OCI-LY7 (cell line): Measurements from ENCODE around the gene EEF1AKMT3. TPM values are rescaled to one million over a fixed set of nuclear protein-coding genes. Genes with fewer than 3 reads are reported as not detected.

Experiments
- BruUV-seq: library from RNA; stranded (reverse); fragments of 400-500 nt; replicated peaks from 2 replicates; lab custom pipeline; 2021; lab: Mats Ljungman, UMichigan
- CTCF ChIA-PET: fragments of 300-600 bp; sonication (Branson Sonifier 250); formaldehyde crosslinking; loops from one replicate; lab custom pipeline; 2022; ENCODE audit warnings: antibody characterized with exemption; ENCODE audit not compliant: unreplicated experiment; lab: Charles Lee
- POLR2A ChIA-PET: fragments of 300-600 bp; sonication (Branson Sonifier 250); formaldehyde crosslinking; loops from one replicate; lab custom pipeline; 2022; ENCODE audit warnings: antibody characterized with exemption; lab: Charles Lee
- DNase-seq: peaks from one replicate; pipeline ENCODE4 v3.0.0-alpha.2; 2015; ENCODE audit warnings: low spot score
- H2AFZ ChIP-seq: fragments of 200-600 bp; sonication (generic), shearing (Covaris generic); 2 replicates; pipeline ENCODE4 v1.6.1; 2014; ENCODE audit warnings: mild to moderate bottlenecking, antibody characterized with exemption, low read length, moderate library complexity
- H3K27ac ChIP-seq: fragments of 200-600 bp; sonication (generic); 2 replicates; pipeline ENCODE4 v1.5.1; 2014; ENCODE audit warnings: mixed run types, low read depth, mild to moderate bottlenecking, moderate library complexity, low read length, inconsistent platforms; ENCODE audit not compliant: poor library complexity, severe bottlenecking
- H3K36me3 ChIP-seq: fragments of 200-600 bp; sonication (generic); 2 replicates; pipeline ENCODE4 v1.6.1; 2014; ENCODE audit warnings: mild to moderate bottlenecking, antibody characterized with exemption, low read length, moderate library complexity, mixed read lengths; ENCODE audit not compliant: insufficient read depth
- H3K4me1 ChIP-seq: fragments of 200-600 bp; sonication (generic); 2 replicates; pipeline ENCODE4 v1.5.1; 2014; ENCODE audit warnings: mild to moderate bottlenecking, low read length; ENCODE audit not compliant: insufficient read depth, poor library complexity, severe bottlenecking
- H3K4me2 ChIP-seq: fragments of 200-600 bp; sonication (generic); 2 replicates; pipeline ENCODE4 v1.6.1; 2014; ENCODE audit warnings: mild to moderate bottlenecking, low read length
- H3K4me3 ChIP-seq: fragments of 200-600 bp; sonication (generic); 2 replicates; pipeline ENCODE4 v1.5.1; 2014; ENCODE audit warnings: mild to moderate bottlenecking, low read depth, low read length; ENCODE audit not compliant: poor library complexity, severe bottlenecking
- H3K79me2 ChIP-seq: fragments of 200-600 bp; sonication (generic); 2 replicates; pipeline ENCODE4 v1.6.1; 2016; ENCODE audit warnings: low read depth, mild to moderate bottlenecking, low read length, moderate library complexity, mixed read lengths; ENCODE audit not compliant: insufficient read depth
- H3K9me2 ChIP-seq: fragments of 200-600 bp; sonication (generic); 2 replicates; pipeline ENCODE4 v1.6.1; 2016; ENCODE audit warnings: mild to moderate bottlenecking, low read length, mixed read lengths; ENCODE audit not compliant: insufficient read depth
- H3K9me3 ChIP-seq: fragments of 200-600 bp; sonication (generic); 2 replicates; pipeline ENCODE4 v1.6.1; 2014; ENCODE audit warnings: mild to moderate bottlenecking, mixed run types, low read length, mixed read lengths
- H4K20me1 ChIP-seq: fragments of 200-600 bp; sonication (generic); 2 replicates; pipeline ENCODE4 v1.6.1; 2014; ENCODE audit warnings: mild to moderate bottlenecking, antibody characterized with exemption, low read length, moderate library complexity, mixed read lengths; ENCODE audit not compliant: insufficient read depth
- CTCF ChIP-seq: fragments of 200-600 bp; sonication (generic); conservative IDR thresholded peaks from 2 replicates; pipeline ENCODE4 v1.5.1; 2014; ENCODE audit warnings: mild to moderate bottlenecking, antibody characterized with exemption, low read length, moderate library complexity, mixed read lengths
- EZH2phosphoT487 ChIP-seq: fragments of 200-600 bp; sonication (generic); IDR thresholded peaks from 2 replicates; pipeline ENCODE4 v1.6.1; 2018; ENCODE audit warnings: low read depth, borderline replicate concordance, mild to moderate bottlenecking, mixed run types, antibody characterized with exemption, low read length, moderate library complexity, mixed read lengths
- intact Hi-C: fragments of 100-400 bp; cut with micrococcal nuclease; formaldehyde crosslinking; loops from one replicate; pipeline ENCODE4 v1.10.0; 2022; ENCODE audit not compliant: unreplicated experiment
- total RNA-seq, 2 experiments: library from RNA; depleted of rRNA in 1 of 2; stranded (reverse); fragments of >200 nt in 1 of 2; shearing (Covaris generic) in 1 of 2; gene quantifications; 2 replicates each; pipeline ENCODE4 v1.2.3, GENCODE V29; 2014 to 2022

EEF1AKMT3 gene
- total RNA-seq, 2 experiments from 2014 or later = 3.4 to 6.3 TPM

- H3K9me2 ChIP-seq = no peaks in the 10 kb centered on the region
- no peak overlapping the region for H3K4me2 ChIP-seq
- no peaks in the 10 kb centered on the region for H3K4me1 ChIP-seq
- no peaks in the 10 kb centered on the region for H3K79me2 ChIP-seq
- TF ChIP-seq EZH2phosphoT487 (no peak), CTCF (no peak)
- DNase-seq = no peak
- H2AFZ ChIP-seq = no peak overlapping the region
- no TSS peak for BruUV-seq
- ChIA-PET CTCF (no interaction called here), POLR2A (interaction anchor here (1.2 kb wide), 1 partner anchor 89 kb away, joined by 4 read pairs; no protein-coding TSS in a partner anchor)
- no peak overlapping the region for H3K4me3 ChIP-seq
- no peaks in the 10 kb centered on the region for H4K20me1 ChIP-seq
- H3K36me3 ChIP-seq = peaks cover 3% of the 10 kb centered on the region; the same call in 1 of the 2 replicates
- intact Hi-C loops = no loop called here
- no peaks in the 10 kb centered on the region for H3K9me3 ChIP-seq
- H3K27ac ChIP-seq = no peak overlapping the region
These were observed 37.0 kb downstream of the EEF1AKMT3 start for GRCh38 chr12:57809425-57809824.

GRCh38 chr12:57810450-57810849 lies 38.0 kb downstream of the EEF1AKMT3 start:
- TF ChIP-seq CTCF (no peak), EZH2phosphoT487 (no peak)
- Histone ChIP-seq H2AFZ (no peak overlapping the region), H3K36me3 (peaks cover 3% of the 10 kb centered on the region; the same call in 1 of the 2 replicates), H3K4me1 (no peaks in the 10 kb centered on the region), H3K4me2 (no peak overlapping the region), H4K20me1 (no peaks in the 10 kb centered on the region), H3K4me3 (no peak overlapping the region), H3K27ac (no peak overlapping the region), H3K9me2 (no peaks in the 10 kb centered on the region), H3K9me3 (no peaks in the 10 kb centered on the region), H3K79me2 (no peaks in the 10 kb centered on the region)
- CTCF ChIA-PET = no interaction called here
- no TSS peak for BruUV-seq
- intact Hi-C loops = no loop called here
- DNase-seq = no peak
- POLR2A ChIA-PET = interaction anchor here (1.2 kb wide), 1 partner anchor 88 kb away, joined by 4 read pairs; no protein-coding TSS in a partner anchor

- peaks cover 3% of the 10 kb centered on the region; the same call in 1 of the 2 replicates for H3K36me3 ChIP-seq
- H4K20me1 ChIP-seq = no peaks in the 10 kb centered on the region
- no peak overlapping the region for H3K27ac ChIP-seq
- no peaks in the 10 kb centered on the region for H3K4me1 ChIP-seq
- POLR2A ChIA-PET = interaction anchor here (0.7 kb wide), 1 partner anchor 287 kb away, joined by 3 read pairs; no protein-coding TSS in a partner anchor
- no peak for DNase-seq
- no peak overlapping the region for H3K4me2 ChIP-seq
- TF ChIP-seq CTCF (no peak), EZH2phosphoT487 (no peak)
- CTCF ChIA-PET = no interaction called here
- intact Hi-C loops = no loop called here
- no peaks in the 10 kb centered on the region for H3K9me3 ChIP-seq
- no peak overlapping the region for H3K4me3 ChIP-seq
- BruUV-seq = no TSS peak
- H3K79me2 ChIP-seq = no peaks in the 10 kb centered on the region
- no peaks in the 10 kb centered on the region for H3K9me2 ChIP-seq
- no peak overlapping the region for H2AFZ ChIP-seq
These were observed 38.8 kb downstream of the EEF1AKMT3 start for GRCh38 chr12:57811028-57811755.
